HG03196 (cell line): ENCODE measurements around the gene ADAMTS2.

Experiments used
- ATAC-seq: cut with Tn5 transposase; IDR thresholded peaks from one replicate; pipeline ENCODE4 v1.9.1; 2021; ENCODE audit not compliant: unreplicated experiment

The ADAMTS2 gene

GRCh38 chr5:179312557-179313235 is 32.6 kb downstream of the ADAMTS2 start:
- ATAC-seq = no peak

- ATAC-seq = no peak
Observed at GRCh38 chr5:179311581-179311980, 33.7 kb downstream of the ADAMTS2 start.

DNA sequence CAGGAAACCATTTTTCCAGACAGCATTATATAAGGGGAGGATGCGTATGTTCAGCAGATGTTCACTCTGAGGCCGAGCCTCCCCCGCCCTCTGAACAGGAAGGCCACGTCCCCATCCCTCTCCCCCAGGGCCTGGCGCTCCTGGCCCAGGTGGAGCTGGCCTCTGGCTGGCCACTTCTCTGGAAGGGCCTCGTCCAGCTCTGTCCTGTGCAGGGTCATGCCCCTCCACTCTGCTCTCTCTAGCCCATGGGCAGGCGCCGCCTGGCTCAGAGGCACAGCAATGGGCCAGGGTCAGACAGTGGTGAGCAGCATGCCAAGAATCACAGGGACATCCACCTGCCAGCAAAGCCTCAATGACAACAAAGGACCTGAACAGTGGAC is 34.2 kb downstream of the ADAMTS2 start:
- no peak for ATAC-seq

DNA sequence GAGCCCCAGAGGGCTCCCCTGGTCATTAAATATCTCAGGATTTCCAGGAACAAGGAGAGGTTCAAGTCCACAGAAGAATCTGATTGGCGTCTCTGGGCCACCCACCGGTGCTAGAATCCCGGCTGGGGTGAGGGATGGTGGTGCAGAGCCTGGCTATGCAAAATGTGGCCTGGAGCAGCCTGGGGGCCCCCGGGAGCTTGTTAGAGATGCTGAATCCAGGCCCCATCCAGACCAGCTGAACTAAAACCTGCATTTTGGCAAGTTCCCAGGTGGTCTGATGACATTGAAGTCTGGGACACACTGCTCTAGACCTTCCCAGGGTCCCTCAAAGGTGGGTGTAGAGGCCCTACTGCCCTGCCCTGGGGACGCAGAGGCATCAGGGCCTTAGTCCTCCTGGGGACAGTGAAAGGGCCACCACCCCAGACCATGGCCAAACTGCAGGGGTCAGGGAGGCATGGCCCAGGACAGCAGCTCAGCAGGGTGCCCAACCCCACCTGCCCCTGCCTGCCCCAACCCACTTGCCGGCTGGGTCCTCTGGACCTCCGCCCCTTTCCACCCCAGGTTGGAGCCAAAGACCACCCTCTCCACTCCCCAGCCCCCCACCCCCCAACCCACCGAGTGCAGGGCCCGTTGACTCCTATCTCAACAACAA is 34.7 kb downstream of the ADAMTS2 start:
- ATAC-seq = no peak

DNA sequence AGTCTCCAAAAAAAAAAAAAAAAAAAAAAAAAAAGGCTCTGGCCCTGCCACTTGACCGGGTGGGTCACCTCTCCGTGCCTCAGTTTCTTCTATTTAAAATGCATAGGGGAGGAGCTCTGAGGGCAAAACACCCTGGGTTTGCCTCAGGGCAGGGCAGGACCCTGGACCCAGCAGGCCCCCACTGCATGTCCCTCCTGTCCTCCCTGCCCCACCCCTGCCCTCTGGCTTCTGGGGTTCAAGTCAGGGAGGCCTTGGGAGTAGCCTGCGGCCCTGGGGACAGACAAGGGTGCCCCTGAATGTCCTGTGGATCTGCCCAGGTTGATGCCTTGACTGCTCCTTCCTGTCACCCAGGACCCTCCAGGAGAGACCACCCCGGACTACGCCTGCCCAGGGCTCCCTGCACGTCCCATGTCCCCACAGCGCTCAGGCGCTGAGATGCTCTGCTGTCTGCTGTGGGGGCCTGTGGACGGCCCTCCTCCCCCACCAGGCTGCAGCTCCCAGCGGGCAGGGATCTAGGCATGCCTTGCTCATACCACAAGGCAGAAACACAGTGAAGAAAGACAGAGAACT is 35.4 kb downstream of the ADAMTS2 start:
- no peak for ATAC-seq

GRCh38 chr5:179309383-179309670 is 35.9 kb downstream of the ADAMTS2 start:
- ATAC-seq = no peak

DNA sequence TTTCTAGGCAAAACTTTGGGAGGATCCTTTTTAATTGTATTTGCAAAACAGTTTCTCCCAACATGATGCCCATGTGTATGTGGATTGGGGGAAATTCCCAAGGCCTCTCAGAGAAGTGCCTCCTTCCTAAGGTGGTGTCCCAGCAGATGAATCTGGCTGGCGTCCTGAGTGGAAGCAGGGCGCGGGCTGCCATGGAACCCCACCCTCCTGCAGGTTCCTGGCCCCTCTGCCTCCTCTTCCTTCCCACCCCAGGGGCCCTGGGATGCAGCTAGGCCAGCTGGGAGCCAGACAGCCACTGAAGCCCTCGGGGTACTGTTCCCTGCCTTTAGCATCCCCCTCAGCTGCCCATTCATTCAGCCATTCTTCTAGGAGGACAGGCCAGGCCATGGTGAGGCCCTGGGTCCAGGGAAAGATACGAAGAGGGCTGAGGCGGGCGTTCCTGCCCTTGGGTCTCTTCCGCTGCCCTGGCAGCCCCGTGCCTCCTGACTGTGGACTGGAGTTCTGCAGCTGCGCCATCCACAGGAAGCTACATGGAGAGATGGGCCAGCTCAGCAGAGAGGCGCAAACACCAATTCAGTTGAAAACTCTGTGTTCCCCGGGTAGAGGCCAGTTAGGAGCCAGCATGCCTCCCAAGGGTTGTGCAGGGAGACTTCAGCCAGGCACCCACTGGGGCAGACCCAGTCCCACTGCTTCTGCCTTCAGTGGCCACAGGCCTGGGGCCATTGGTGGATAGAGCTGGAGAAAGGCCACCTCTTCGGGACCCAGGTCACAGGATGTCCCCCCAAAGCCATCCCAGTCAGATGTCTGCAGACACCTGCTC is 36.5 kb downstream of the ADAMTS2 start:
- ATAC-seq = no peak

GRCh38 chr5:179307931-179308471 is 37.3 kb downstream of the ADAMTS2 start:
- no peak for ATAC-seq

- no peak for ATAC-seq
Observed at GRCh38 chr5:179307013-179307800, 38.1 kb downstream of the ADAMTS2 start.

DNA sequence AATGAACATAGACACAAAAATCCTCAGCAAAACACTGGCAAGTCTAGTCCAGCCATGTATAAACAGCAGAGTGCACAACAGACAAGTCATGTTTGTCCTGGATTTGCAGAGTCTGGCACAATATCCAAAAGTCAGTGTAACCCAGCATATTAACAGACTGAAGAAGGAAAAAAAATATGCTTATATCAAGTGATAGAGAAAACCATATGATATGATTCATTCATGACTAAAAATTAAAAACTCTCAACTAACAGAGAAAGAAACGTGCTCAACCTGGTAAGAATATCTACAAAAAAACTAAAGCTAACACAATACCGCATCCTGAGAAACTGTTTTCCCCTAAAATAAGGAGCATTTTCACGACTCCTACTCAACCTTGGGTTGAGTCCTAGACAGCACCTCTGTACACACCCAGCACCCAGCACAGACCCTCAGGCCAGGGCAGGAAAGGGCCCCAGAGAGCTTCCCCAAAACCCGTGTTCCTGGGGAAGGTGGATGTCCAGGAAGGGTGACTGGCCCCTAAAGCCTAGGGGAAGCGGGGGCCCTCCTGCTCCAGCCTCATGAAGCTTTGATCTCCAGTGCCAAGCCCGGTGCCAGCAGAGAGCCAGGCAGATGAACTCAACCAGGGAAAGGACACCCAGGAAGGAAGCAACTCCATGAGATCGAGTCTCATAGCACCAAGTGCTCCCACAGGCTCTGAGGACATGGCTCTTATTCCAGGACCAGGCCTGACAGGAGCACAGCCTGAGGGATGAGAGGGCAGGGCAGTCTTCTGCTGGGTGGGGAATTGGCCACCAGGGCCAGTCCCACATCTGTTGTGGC is 38.9 kb downstream of the ADAMTS2 start:
- ATAC-seq = no peak

- ATAC-seq = no peak
Observed at GRCh38 chr5:179304871-179305270, 40.4 kb downstream of the ADAMTS2 start.

DNA sequence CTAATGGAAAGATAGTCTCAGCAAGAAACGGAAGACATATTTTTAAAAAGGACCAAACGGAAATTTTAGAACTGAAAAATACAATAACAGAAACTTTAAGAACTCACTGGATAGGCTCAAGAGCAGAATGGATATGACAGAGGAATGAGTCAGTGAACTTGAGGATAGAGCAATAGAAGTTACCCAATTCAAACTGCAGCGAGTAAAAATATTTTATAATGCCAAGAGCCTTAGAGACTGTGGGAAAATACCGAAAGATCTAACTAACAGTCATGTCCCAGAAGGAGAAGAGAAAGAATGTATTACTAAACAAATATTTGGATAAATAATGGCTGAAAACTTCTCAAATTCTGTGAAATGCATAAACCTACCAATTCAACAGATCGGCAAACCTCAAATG is 40.8 kb downstream of the ADAMTS2 start:
- ATAC-seq = no peak

DNA sequence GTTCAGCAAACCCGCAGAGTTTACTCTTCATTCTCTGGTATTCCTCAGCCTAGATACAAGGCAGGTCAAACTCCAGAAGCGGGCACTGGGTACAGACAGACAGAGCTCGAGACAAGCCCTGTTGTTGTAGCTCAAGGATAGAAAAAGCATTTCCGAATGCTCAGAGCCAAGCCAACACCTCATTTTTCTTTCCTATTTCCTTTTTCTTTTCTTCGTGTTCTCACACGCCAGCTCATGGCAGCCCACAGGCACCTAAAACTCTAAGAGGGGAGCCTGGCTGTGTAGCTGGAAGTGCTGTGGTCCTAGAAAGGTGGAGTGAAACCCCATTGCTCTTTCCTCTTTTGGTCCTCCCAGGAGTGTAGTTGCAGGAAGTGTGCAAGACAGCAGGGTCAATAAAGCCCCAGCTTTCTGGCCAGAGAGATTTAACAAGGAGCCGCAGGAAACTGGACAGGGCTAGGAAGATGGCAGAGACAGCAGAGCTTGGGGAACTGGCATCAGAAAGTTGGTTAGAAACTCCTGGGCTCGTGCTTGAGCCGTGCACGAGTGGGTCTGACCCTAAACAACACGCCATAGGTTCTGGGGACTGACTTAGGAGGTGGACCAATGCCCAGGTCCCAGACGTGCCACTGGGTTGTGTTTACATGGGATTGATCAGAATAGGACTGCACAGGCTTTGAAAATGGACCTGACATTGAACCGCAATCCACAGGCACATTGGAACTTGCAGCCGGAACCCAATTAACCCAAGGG is 41.6 kb downstream of the ADAMTS2 start:
- ATAC-seq = no peak

DNA sequence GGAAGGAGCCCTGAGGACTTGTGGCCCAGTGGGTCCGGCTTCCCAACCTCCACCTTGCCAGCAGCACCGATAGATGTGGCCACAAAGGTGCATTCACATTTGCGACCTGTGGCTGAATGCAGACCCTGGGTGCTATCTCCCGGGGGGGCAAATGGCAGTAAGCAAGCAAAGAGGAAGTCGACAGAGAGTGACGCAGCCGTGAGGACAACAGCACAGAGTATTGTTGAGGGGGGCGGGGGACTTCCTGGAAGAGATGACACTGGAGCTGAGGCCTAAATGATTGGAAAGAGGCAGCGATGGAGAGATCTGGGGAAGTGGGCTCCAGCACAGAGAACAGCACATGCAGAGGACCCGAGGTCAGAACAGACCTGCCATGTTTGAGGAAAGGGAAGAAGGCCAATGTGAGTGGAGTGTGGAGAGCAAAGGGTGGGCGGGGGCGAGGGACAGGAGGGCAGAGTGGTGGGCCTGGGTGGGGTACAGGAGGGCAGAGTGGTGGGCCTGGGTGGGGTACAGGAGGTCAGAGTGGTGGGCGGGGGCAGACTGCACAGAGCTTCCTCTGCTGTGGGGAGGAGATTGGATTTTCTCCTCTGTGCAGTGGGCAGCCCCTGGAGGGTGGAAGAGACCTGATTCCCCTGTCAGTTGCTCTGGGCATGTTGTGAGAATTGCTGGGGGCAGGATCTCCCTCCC is 42.6 kb downstream of the ADAMTS2 start:
- no peak for ATAC-seq

DNA sequence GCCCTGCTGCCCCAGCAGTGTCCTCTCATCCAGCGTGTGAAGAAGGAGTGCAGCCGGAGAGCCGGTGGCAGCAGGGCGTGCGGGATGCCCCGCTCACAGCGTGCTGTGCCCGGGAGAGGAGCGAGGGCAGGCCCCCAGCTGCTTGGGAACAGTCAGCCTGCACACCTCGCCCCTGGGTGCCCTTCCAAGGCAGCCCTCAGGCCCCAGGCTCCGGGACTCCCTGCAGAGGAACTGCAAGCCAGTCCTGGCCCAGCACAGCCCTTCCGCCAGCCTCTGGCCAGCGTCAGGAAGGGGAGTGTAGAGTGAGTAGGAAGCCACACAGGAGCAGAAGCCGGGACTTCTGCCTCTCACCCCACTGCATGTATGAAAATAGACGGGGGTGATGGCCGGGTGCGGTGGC is 43.5 kb downstream of the ADAMTS2 start:
- no peak for ATAC-seq

GRCh38 chr5:179301376-179301775 is 43.9 kb downstream of the ADAMTS2 start:
- no peak for ATAC-seq

GRCh38 chr5:179300581-179301180 is 44.6 kb downstream of the ADAMTS2 start:
- no peak for ATAC-seq
